B cell (primary cell): ENCODE results near the gene TAF12.

ENCODE experiments used
- EZH2 ChIP-seq: IDR thresholded peaks from 2 replicates; pipeline ENCODE4 v1.6.1; 2012; ENCODE audit warnings: borderline replicate concordance, low read depth, mild to moderate bottlenecking, moderate library complexity, low read length; ENCODE audit not compliant: insufficient read depth, poor library complexity, severe bottlenecking
- TF ChIP-seq, protein P1 (sequence below): fragments of 200-600 bp; IDR thresholded peaks from one replicate; pipeline ENCODE4 v1.8.0; 2022; ENCODE audit warnings: antibody characterized with exemption, mild to moderate bottlenecking

DNA sequence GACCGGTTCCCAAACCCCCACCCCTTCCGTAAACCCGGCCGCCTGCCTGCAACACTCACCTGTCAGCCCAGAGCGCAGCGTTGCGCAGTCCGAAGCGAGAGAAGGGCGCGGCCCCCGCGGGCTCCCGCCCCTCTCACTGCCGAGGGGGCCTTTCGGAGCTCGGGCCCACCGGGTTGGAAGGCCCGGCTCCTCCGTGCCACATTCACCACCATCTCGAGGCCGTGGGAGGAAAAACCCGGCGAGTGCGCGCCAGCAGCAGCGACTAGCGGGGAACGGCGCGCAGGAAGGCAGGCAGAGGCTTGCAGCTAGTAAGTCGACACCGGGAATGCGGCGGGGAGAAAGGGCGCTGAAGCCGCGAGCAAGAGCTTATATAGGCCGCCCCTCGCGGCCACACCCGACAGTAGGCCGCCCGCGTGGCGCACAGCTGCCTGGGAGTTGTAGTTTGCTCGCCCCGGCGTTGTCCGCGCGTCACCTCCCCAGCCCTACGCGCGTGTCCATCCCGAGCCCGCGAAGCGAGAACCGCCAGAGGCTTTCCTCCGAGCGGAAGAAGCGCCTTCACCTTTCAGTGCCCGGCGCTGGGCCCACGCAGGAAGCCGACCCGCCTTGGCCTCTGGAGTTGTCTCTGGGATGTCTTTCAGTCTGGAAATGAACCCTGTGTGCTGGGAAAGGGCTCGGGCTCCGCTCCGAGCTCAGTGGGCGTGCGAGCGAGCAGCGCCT, 61.2 kb downstream of the TAF12 start:
- TF ChIP-seq, protein P1, sequence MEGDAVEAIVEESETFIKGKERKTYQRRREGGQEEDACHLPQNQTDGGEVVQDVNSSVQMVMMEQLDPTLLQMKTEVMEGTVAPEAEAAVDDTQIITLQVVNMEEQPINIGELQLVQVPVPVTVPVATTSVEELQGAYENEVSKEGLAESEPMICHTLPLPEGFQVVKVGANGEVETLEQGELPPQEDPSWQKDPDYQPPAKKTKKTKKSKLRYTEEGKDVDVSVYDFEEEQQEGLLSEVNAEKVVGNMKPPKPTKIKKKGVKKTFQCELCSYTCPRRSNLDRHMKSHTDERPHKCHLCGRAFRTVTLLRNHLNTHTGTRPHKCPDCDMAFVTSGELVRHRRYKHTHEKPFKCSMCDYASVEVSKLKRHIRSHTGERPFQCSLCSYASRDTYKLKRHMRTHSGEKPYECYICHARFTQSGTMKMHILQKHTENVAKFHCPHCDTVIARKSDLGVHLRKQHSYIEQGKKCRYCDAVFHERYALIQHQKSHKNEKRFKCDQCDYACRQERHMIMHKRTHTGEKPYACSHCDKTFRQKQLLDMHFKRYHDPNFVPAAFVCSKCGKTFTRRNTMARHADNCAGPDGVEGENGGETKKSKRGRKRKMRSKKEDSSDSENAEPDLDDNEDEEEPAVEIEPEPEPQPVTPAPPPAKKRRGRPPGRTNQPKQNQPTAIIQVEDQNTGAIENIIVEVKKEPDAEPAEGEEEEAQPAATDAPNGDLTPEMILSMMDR, result peak; percentile 7
- TF ChIP-seq EZH2, result no peak
